Measurements from ENCODE around the gene ABCB11.
"Not testable (repeated sequence)": the region's sequence is repeated elsewhere in the genome, so short reads cannot be mapped to it uniquely, and the experiment has no call there.

Gene ABCB11

DNA sequence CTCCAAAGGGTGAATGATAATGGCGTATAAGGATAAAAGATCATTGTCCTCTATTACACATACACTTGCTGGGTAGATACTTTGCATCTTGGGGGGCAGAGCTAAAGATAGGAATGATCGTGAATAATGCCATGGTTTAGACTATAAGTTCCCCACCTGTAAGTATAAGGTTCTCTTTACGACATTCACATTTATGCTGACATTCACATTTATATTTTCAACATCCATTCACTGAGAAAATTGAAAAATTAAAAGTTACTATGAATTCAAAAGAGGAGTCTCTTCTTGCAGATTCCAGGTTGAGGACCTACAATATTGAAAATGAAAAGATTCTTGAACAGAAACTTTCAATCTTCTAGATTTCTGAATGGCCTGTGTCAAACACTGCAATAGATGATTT is 138.8 kb downstream of the ABCB11 start:
- no peaks in the 10 kb centered on the region for H3K36me3 ChIP-seq (ENCODE audit: control insufficient read depth, insufficient read depth, low read length)
- no CpG with 5 or more reads among the region's 3 CpGs for WGBS (ENCODE audit: insufficient coverage, insufficient read length)
- no peaks in the 10 kb centered on the region for H3K4me1 ChIP-seq (ENCODE audit: control insufficient read depth, insufficient read depth, low read length)
- H3K27me3 ChIP-seq (ENCODE audit: control insufficient read depth, insufficient read depth, low read length), result no peaks in the 10 kb centered on the region
- no peak overlapping the region for H3K27ac ChIP-seq (ENCODE audit: low read length)
- no peak overlapping the region for H3K4me3 ChIP-seq (ENCODE audit: low read length)
- no peaks in the 10 kb centered on the region for H3K9me3 ChIP-seq (ENCODE audit: control insufficient read depth, insufficient read depth, low read length)
- no peak for DNase-seq (ENCODE audit: low read depth, low spot score)

GRCh38 chr2:168890006-168890782 is 140.9 kb downstream of the ABCB11 start, which contains the start of gene SPC25:
Gene SPC25, minus strand, starts transcription at chr2:168890430. Its CDS starts 911 bp downstream, at chr2:168889519.
- no CpG with 5 or more reads among the region's 38 CpGs for whole genome bisulfite sequencing (ENCODE audit: insufficient coverage, insufficient read length)
- Histone ChIP-seq H3K4me3 (ENCODE audit: low read length) (peak within 1 kb of the TSS; percentile 80; the same call in 1 of the 2 replicates), H3K27me3 (ENCODE audit: control insufficient read depth, insufficient read depth, low read length) (no peaks in the 10 kb centered on the region), H3K27ac (ENCODE audit: low read length) (no peak within 1 kb of the TSS), H3K4me1 (ENCODE audit: control insufficient read depth, insufficient read depth, low read length) (no peaks in the 10 kb centered on the region), H3K9me3 (ENCODE audit: control insufficient read depth, insufficient read depth, low read length) (no peaks in the 10 kb centered on the region), H3K36me3 (ENCODE audit: control insufficient read depth, insufficient read depth, low read length) (no peaks in the 10 kb centered on the region)
- DNase-seq (ENCODE audit: low read depth, low spot score), result peak; percentile 93

- no peaks in the 10 kb centered on the region for H3K27me3 ChIP-seq (ENCODE audit: control insufficient read depth, insufficient read depth, low read length)
- no peaks in the 10 kb centered on the region for H3K4me1 ChIP-seq (ENCODE audit: control insufficient read depth, insufficient read depth, low read length)
- no peak overlapping the region for H3K27ac ChIP-seq (ENCODE audit: low read length)
- H3K36me3 ChIP-seq (ENCODE audit: control insufficient read depth, insufficient read depth, low read length), result no peaks in the 10 kb centered on the region
- peak overlapping the region; percentile 80; the same call in 1 of the 2 replicates for H3K4me3 ChIP-seq (ENCODE audit: low read length)
- no CpG with 5 or more reads among the region's 3 CpGs for WGBS (ENCODE audit: insufficient coverage, insufficient read length)
- no peak for DNase-seq (ENCODE audit: low read depth, low spot score)
- no peaks in the 10 kb centered on the region for H3K9me3 ChIP-seq (ENCODE audit: control insufficient read depth, insufficient read depth, low read length)
Measured at GRCh38 chr2:168889635-168890005, 141.5 kb downstream of the ABCB11 start.

DNA sequence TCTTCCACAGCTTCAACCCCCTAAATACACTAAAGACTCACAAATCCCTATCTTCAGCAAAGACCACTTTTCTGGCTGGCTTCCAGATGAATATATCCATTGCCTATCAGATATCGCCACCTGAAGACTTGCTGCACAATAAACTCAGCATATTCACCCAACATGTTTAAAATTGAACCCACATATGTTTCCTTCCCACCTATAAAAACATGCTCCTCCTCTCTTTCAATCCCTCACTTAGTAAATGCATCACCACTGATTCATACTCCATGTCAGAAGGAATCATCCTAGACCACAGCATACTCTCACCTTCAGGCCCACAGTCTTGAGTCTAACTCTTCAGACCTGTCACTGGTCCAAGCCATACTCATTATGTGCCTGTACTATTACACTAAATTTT is 146.1 kb downstream of the ABCB11 start:
- Histone ChIP-seq H3K27ac (ENCODE audit: low read length) (no peak overlapping the region), H3K36me3 (ENCODE audit: control insufficient read depth, insufficient read depth, low read length) (no peaks in the 10 kb centered on the region), H3K27me3 (ENCODE audit: control insufficient read depth, insufficient read depth, low read length) (no peaks in the 10 kb centered on the region), H3K9me3 (ENCODE audit: control insufficient read depth, insufficient read depth, low read length) (no peaks in the 10 kb centered on the region), H3K4me3 (ENCODE audit: low read length) (no peak overlapping the region), H3K4me1 (ENCODE audit: control insufficient read depth, insufficient read depth, low read length) (no peaks in the 10 kb centered on the region)
- DNase-seq (ENCODE audit: low read depth, low spot score), result no peak
- whole genome bisulfite sequencing (ENCODE audit: insufficient coverage, insufficient read length), result no CpG with 5 or more reads among the region's 1 CpG

DNA sequence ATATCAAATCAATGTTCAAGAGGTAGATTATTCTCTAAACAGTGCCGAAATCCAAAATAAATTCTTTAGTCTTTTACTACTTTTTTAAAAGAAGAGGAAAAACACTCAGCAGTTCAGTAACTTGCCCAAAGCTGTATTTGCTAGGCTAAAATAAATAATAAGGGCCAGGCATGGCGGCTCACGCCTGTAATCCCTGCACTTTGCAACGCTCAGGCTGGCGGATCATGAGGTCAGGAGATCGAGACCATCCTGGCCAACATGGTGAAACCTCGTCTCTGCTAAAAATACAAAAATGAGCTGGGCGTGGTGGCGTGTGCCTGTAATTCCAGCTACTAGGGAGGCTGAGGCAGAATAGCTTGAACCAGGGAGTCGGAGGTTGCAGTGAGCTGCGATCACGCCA is 149.0 kb downstream of the ABCB11 start:
- not testable (repeated sequence) for H3K27me3 ChIP-seq (ENCODE audit: control insufficient read depth, insufficient read depth, low read length); H3K36me3 ChIP-seq (ENCODE audit: control insufficient read depth, insufficient read depth, low read length); H3K4me3 ChIP-seq (ENCODE audit: low read length); H3K9me3 ChIP-seq (ENCODE audit: control insufficient read depth, insufficient read depth, low read length); H3K27ac ChIP-seq (ENCODE audit: low read length); DNase-seq (ENCODE audit: low read depth, low spot score); H3K4me1 ChIP-seq (ENCODE audit: control insufficient read depth, insufficient read depth, low read length)
- no CpG with 5 or more reads among the region's 12 CpGs for WGBS (ENCODE audit: insufficient coverage, insufficient read length)

- WGBS (ENCODE audit: insufficient coverage, insufficient read length), result no CpG with 5 or more reads among the region's 6 CpGs
- Histone ChIP-seq H3K4me3 (ENCODE audit: low read length) (no peak overlapping the region), H3K4me1 (ENCODE audit: control insufficient read depth, insufficient read depth, low read length) (no peaks in the 10 kb centered on the region), H3K36me3 (ENCODE audit: control insufficient read depth, insufficient read depth, low read length) (no peaks in the 10 kb centered on the region), H3K27ac (ENCODE audit: low read length) (no peak overlapping the region), H3K9me3 (ENCODE audit: control insufficient read depth, insufficient read depth, low read length) (no peaks in the 10 kb centered on the region), H3K27me3 (ENCODE audit: control insufficient read depth, insufficient read depth, low read length) (no peaks in the 10 kb centered on the region)
- no peak for DNase-seq (ENCODE audit: low read depth, low spot score)
Measured at GRCh38 chr2:168874368-168875054, 156.6 kb downstream of the ABCB11 start.

GRCh38 chr2:168870824-168871223 is 160.3 kb downstream of the ABCB11 start:
- not testable (repeated sequence) for H3K4me3 ChIP-seq (ENCODE audit: low read length); H3K27ac ChIP-seq (ENCODE audit: low read length); H3K4me1 ChIP-seq (ENCODE audit: control insufficient read depth, insufficient read depth, low read length); H3K27me3 ChIP-seq (ENCODE audit: control insufficient read depth, insufficient read depth, low read length); H3K36me3 ChIP-seq (ENCODE audit: control insufficient read depth, insufficient read depth, low read length); H3K9me3 ChIP-seq (ENCODE audit: control insufficient read depth, insufficient read depth, low read length); DNase-seq (ENCODE audit: low read depth, low spot score)
- no CpG with 5 or more reads among the region's 4 CpGs for WGBS (ENCODE audit: insufficient coverage, insufficient read length)
